GM12878 (cell line): ENCODE measurements around the gene B3GAT1. TPM values are rescaled to one million over a fixed set of nuclear protein-coding genes. Genes with fewer than 3 reads are reported as not detected.

ENCODE experiments used
- ATAC-seq: fragments of 200-7000 bp; cut with Tn5 transposase; 3 replicates; pipeline ENCODE4 v1.9.1; 2020; ENCODE audit warnings: mild to moderate bottlenecking, moderate library complexity
- BruUV-seq: library from RNA; stranded (reverse); fragments of 400-500 nt; replicated peaks from 2 replicates; lab custom pipeline; 2021; lab: Mats Ljungman, UMichigan
- CTCF ChIA-PET: fragments of 300-600 bp; sonication (Branson Sonifier 250); formaldehyde crosslinking; extraction: SDS; loops from one replicate; lab custom pipeline; 2021; ENCODE audit warnings: inconsistent platforms; lab: Yijun Ruan, JAX
- POLR2A ChIA-PET: fragments of 350-600 bp; formaldehyde crosslinking; extraction: SDS; loops from one replicate; lab custom pipeline; 2021; ENCODE audit warnings: inconsistent platforms; lab: Charles Lee
- RAD21 ChIA-PET: fragments of 300-600 bp; sonication (Branson Sonifier 250); formaldehyde crosslinking; loops from one replicate; lab custom pipeline; 2023; ENCODE audit warnings: antibody characterized with exemption; ENCODE audit not compliant: unreplicated experiment; lab: Charles Lee
- SMC1A ChIA-PET: fragments of 300-600 bp; sonication (Branson Sonifier 250); formaldehyde crosslinking; loops from one replicate; lab custom pipeline; 2023; ENCODE audit not compliant: unreplicated experiment, uncharacterized antibody; lab: Charles Lee
- DNase-seq: peaks from one replicate; pipeline ENCODE4 v3.0.0-alpha.2; 2011; ENCODE audit warnings: low read depth, low spot score
- FAIRE-seq: peaks from 3 replicates; lab custom pipeline; 2011; peaks lifted over from hg19 to GRCh38; lab: Jason Lieb, UNC
- H2AFZ ChIP-seq: 2 replicates; pipeline ENCODE4 v1.6.0; 2011; ENCODE audit warnings: low read depth, low read length, control low read depth; ENCODE audit not compliant: control insufficient read depth
- H3K27ac ChIP-seq: 2 replicates; pipeline ENCODE4 v1.5.1; 2011; ENCODE audit warnings: control low read depth; ENCODE audit not compliant: control insufficient read depth, insufficient read depth
- H3K27me3 ChIP-seq, 2 experiments: replicated peaks in 1 of 2; 2 replicates each; pipeline versions ENCODE4 v1.6.0 to v1.6.1; 2011; ENCODE audit warnings: low read length in 1 of 2; ENCODE audit not compliant: control insufficient read depth in 2 of 2, insufficient read depth in 2 of 2
- H3K36me3 ChIP-seq, 2 experiments: 2 replicates each; pipeline ENCODE4 v1.5.1; 2011; ENCODE audit warnings: low read length in 1 of 2; ENCODE audit not compliant: control insufficient read depth in 2 of 2, insufficient read depth in 2 of 2
- H3K4me1 ChIP-seq: 2 replicates; pipeline ENCODE4 v1.6.1; 2011; ENCODE audit warnings: mild to moderate bottlenecking, low read length, moderate library complexity, mixed read lengths; ENCODE audit not compliant: control insufficient read depth, insufficient read depth
- H3K4me2 ChIP-seq: 2 replicates; pipeline ENCODE4 v1.6.0; 2011; ENCODE audit warnings: control low read depth; ENCODE audit not compliant: control insufficient read depth, insufficient read depth
- H3K4me3 ChIP-seq: fragments of 200-600 bp; sonication (generic); 2 replicates; pipeline ENCODE4 v1.5.1; 2016
- H3K79me2 ChIP-seq: 2 replicates; pipeline ENCODE4 v1.6.0; 2011; ENCODE audit warnings: low read length; ENCODE audit not compliant: control insufficient read depth, insufficient read depth
- H3K9ac ChIP-seq: 2 replicates; pipeline ENCODE4 v1.8.0; 2011; ENCODE audit warnings: low read length, control low read depth, mixed read lengths; ENCODE audit not compliant: control insufficient read depth, insufficient read depth
- H3K9me3 ChIP-seq: replicated peaks from 3 replicates; pipeline ENCODE4 v1.5.1; 2011; ENCODE audit warnings: mild to moderate bottlenecking, low read length; ENCODE audit not compliant: control insufficient read depth, insufficient read depth
- H4K20me1 ChIP-seq: 2 replicates; pipeline ENCODE4 v1.6.0; 2011; ENCODE audit not compliant: control insufficient read depth, insufficient read depth
- ATF2 ChIP-seq: IDR thresholded peaks from 2 replicates; pipeline ENCODE4 v1.6.1; 2012; ENCODE audit warnings: low read length, inconsistent platforms
- EED ChIP-seq: sonication (generic); IDR thresholded peaks from 2 replicates; pipeline ENCODE4 v1.6.1; 2016; ENCODE audit warnings: antibody characterized with exemption, low read depth
- FOXM1 ChIP-seq: IDR thresholded peaks from 2 replicates; pipeline ENCODE4 v1.6.1; 2012; ENCODE audit warnings: low read depth, mild to moderate bottlenecking, inconsistent platforms, low read length, moderate library complexity
- IKZF1 ChIP-seq: fragments of 450-650 bp; conservative IDR thresholded peaks from 2 replicates; pipeline ENCODE4 v1.6.1; 2017; ENCODE audit warnings: antibody characterized with exemption, mild to moderate bottlenecking
- NFYB ChIP-seq: IDR thresholded peaks from 2 replicates; pipeline ENCODE4 v1.6.1; 2011; ENCODE audit warnings: low read depth, mild to moderate bottlenecking, low read length, improper control_type of control experiment, moderate library complexity; ENCODE audit not compliant: insufficient read depth
- PAX8 ChIP-seq: fragments of 450-650 bp; IDR thresholded peaks from 2 replicates; pipeline ENCODE4 v1.6.1; 2017; ENCODE audit warnings: mild to moderate bottlenecking, moderate library complexity
- PBX3 ChIP-seq: IDR thresholded peaks from 2 replicates; pipeline ENCODE4 v1.6.1; 2011; ENCODE audit warnings: mild to moderate bottlenecking, low read depth, low read length, moderate library complexity; ENCODE audit not compliant: insufficient replicate concordance
- PML ChIP-seq: IDR thresholded peaks from 2 replicates; pipeline ENCODE4 v1.6.1; 2012; ENCODE audit warnings: low read length, inconsistent platforms
- SP1 ChIP-seq: IDR thresholded peaks from one replicate; pipeline ENCODE4 v1.6.1; 2011; ENCODE audit warnings: low read depth, low read length
- ZNF384 ChIP-seq: IDR thresholded peaks from 2 replicates; pipeline ENCODE4 v1.6.1; 2012; ENCODE audit warnings: low read depth, mild to moderate bottlenecking, low read length, improper control_type of control experiment, borderline replicate concordance
- WGBS: methylation state at CpG from one replicate; pipeline ENCODE4 v1.1.6; 2016; ENCODE audit warnings: low lambda C conversion rate; ENCODE audit not compliant: insufficient replicate concordance, insufficient coverage; ENCODE audit errors: missing lambda C conversion rate; 5-methylcytosine and 5-hydroxymethylcytosine counted together
- in situ Hi-C: fragments of 300-500 bp; cut with MboI; formaldehyde crosslinking; loops from 9 replicates; pipeline ENCODE4 v1.14.3; 2018; ENCODE audit warnings: mixed read lengths
- intact Hi-C: fragments of 100-400 bp; cut with micrococcal nuclease; formaldehyde crosslinking; loops from one replicate; pipeline ENCODE4 v1.14.2; 2022; ENCODE audit not compliant: unreplicated experiment
- polyA plus RNA-seq, 11 experiments: library from polyadenylated mRNA; depleted of rRNA in 4 of 11; unstranded in 6 of 11; stranded (reverse) in 5 of 11; fragments of >200 nt; fragmentation: Nextera tagmentation in 4 of 11; fragmentation: Illumina TruSeq in 1 of 11; extraction: Ambion mirVana in 4 of 11; extraction: Trizol in 1 of 11; gene quantifications; 1 replicate in 1 of 11; 2 replicates in 10 of 11; pipeline versions ENCODE4 v1.2.1 to v1.2.3, GENCODE V29; 2011 to 2016; ENCODE audit warnings: inconsistent platforms in 2 of 11, missing spikeins in 2 of 11, low read depth in 1 of 11
- total RNA-seq, 4 experiments: library from RNA; depleted of rRNA in 3 of 4; stranded (reverse); fragments of >200 nt in 3 of 4; fragmentation: Illumina TruSeq in 1 of 4; extraction: Trizol in 1 of 4; gene quantifications; 2 replicates each; pipeline versions ENCODE4 v1.2.1 to v1.2.3, GENCODE V29; 2013 to 2021
- TF ChIP-seq, protein P1 (sequence below): fragments of 450-650 bp; IDR thresholded peaks from 2 replicates; pipeline ENCODE4 v1.6.1; 2017; ENCODE audit warnings: mild to moderate bottlenecking, low read depth, inconsistent platforms; ENCODE audit not compliant: poor library complexity, severe bottlenecking
- TF ChIP-seq, protein P2 (sequence below): IDR thresholded peaks from 2 replicates; pipeline ENCODE4 v1.6.1; 2011; ENCODE audit warnings: borderline replicate concordance, low read depth, mild to moderate bottlenecking, moderate library complexity, low read length; ENCODE audit not compliant: insufficient read depth, poor library complexity, severe bottlenecking

The B3GAT1 gene
- total and polyA plus RNA-seq, 10 of the 15 experiments (the other 5 are each of a cell fraction or from before 2014, with no cell fraction given), result 0.05 TPM; not detected in 9

DNA sequence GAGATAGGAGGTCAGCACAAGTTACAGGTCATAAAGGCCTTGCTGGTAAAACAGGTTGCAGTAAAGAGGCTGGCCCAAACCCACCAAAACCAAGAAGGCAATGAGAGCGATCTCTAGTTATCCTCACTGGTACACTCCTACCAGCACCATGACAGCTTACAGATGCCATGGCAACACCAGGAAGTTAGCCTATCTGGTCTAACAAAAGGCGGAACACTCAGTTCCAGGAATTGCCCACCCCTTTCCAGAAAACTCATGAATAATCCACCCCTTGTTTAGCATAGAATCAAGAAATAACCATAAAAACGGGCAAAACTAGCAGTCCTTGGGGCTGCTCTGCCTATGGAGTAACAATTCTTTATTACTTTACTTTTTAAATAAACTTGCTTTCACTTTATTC, 43.5 kb upstream of the B3GAT1 start (continued):
- no peak for TF ChIP-seq PBX3
- TF ChIP-seq, all 136 proteins: peak for 0

GRCh38 chr11:134454146-134454690, 42.2 kb upstream of the B3GAT1 start:
- Histone ChIP-seq H3K27ac (no peak overlapping the region), H3K79me2 (no peaks in the 10 kb centered on the region), H3K9ac (no peak overlapping the region), H4K20me1 (no peaks in the 10 kb centered on the region), H3K4me1 (no peaks in the 10 kb centered on the region), H3K27me3 (no peaks in the 10 kb centered on the region), H3K4me2 (no peak overlapping the region), H3K9me3 (peaks cover 4% of the 10 kb centered on the region; the same call in 1 of the 3 replicates), H3K36me3 (no peaks in the 10 kb centered on the region), H2AFZ (no peak overlapping the region), H3K4me3 (no peak overlapping the region)
- no peak for DNase-seq
- ChIA-PET CTCF (no interaction called here), POLR2A (no interaction called here), RAD21 (no interaction called here), SMC1A (no interaction called here)
- ATAC-seq, result no peak
- 10% methylated on average over 6 of the region's 6 CpGs for WGBS
- no TSS peak for BruUV-seq
- in situ Hi-C loops, result no loop called here
- intact Hi-C loops, result no loop called here
- FAIRE-seq, result no peak
- no peak for TF ChIP-seq IKZF1
- TF ChIP-seq PML, result no peak
- TF ChIP-seq ATF2, result no peak
- TF ChIP-seq PAX8, result no peak
- TF ChIP-seq PBX3, result no peak
- no peak for TF ChIP-seq ZNF384
- no peak for TF ChIP-seq NFYB
- TF ChIP-seq EED, result no peak
- TF ChIP-seq FOXM1, result no peak
- no peak for TF ChIP-seq SP1
- TF ChIP-seq, protein P1, sequence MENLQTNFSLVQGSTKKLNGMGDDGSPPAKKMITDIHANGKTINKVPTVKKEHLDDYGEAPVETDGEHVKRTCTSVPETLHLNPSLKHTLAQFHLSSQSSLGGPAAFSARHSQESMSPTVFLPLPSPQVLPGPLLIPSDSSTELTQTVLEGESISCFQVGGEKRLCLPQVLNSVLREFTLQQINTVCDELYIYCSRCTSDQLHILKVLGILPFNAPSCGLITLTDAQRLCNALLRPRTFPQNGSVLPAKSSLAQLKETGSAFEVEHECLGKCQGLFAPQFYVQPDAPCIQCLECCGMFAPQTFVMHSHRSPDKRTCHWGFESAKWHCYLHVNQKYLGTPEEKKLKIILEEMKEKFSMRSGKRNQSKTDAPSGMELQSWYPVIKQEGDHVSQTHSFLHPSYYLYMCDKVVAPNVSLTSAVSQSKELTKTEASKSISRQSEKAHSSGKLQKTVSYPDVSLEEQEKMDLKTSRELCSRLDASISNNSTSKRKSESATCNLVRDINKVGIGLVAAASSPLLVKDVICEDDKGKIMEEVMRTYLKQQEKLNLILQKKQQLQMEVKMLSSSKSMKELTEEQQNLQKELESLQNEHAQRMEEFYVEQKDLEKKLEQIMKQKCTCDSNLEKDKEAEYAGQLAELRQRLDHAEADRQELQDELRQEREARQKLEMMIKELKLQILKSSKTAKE, result no peak
- TF ChIP-seq, protein P2, sequence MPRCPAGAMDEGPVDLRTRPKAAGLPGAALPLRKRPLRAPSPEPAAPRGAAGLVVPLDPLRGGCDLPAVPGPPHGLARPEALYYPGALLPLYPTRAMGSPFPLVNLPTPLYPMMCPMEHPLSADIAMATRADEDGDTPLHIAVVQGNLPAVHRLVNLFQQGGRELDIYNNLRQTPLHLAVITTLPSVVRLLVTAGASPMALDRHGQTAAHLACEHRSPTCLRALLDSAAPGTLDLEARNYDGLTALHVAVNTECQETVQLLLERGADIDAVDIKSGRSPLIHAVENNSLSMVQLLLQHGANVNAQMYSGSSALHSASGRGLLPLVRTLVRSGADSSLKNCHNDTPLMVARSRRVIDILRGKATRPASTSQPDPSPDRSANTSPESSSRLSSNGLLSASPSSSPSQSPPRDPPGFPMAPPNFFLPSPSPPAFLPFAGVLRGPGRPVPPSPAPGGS, result no peak
